K562 (cell line): ENCODE results near the gene PHYKPL. TPM values are rescaled to one million over a fixed set of nuclear protein-coding genes. Genes with fewer than 3 reads are reported as not detected.

Experiments used
- ATF7 ChIP-seq: fragments of 450-650 bp; IDR thresholded peaks from 2 replicates; pipeline ENCODE4 v1.7.1; 2014; ENCODE audit warnings: mild to moderate bottlenecking, moderate library complexity
- CTBP1 ChIP-seq: fragments of 450-650 bp; IDR thresholded peaks from 2 replicates; pipeline ENCODE4 v1.6.1; 2016; ENCODE audit warnings: borderline replicate concordance
- EP300 ChIP-seq: IDR thresholded peaks from 2 replicates; pipeline ENCODE4 v1.6.1; 2012; ENCODE audit warnings: low read length, improper control_type of control experiment
- EP400 ChIP-seq: fragments of 450-650 bp; IDR thresholded peaks from 2 replicates; pipeline ENCODE4 v1.6.1; 2017; ENCODE audit warnings: antibody characterized with exemption, mild to moderate bottlenecking, moderate library complexity
- FOXK1 ChIP-seq: sonication (generic); formaldehyde crosslinking; IDR thresholded peaks from 2 replicates; pipeline ENCODE4 v1.8.0; 2022; ENCODE audit warnings: missing genetic modification reagents, mild to moderate bottlenecking, borderline replicate concordance
- FOXP1 ChIP-seq: sonication (generic); formaldehyde crosslinking; IDR thresholded peaks from 2 replicates; pipeline ENCODE4 v1.8.0; 2022; ENCODE audit warnings: mild to moderate bottlenecking, missing genetic modification reagents
- GATAD2B ChIP-seq: fragments of 450-650 bp; IDR thresholded peaks from 2 replicates; pipeline ENCODE4 v1.6.1; 2017; ENCODE audit warnings: mild to moderate bottlenecking, borderline replicate concordance
- PHF20 ChIP-seq: fragments of 450-650 bp; IDR thresholded peaks from 2 replicates; pipeline ENCODE4 v1.6.1; 2018; ENCODE audit not compliant: partially characterized antibody
- POLR2A ChIP-seq: fragments of 450-650 bp; conservative IDR thresholded peaks from 2 replicates; pipeline ENCODE4 v1.6.1; 2016
- RBFOX2 ChIP-seq: fragments of 200-400 bp; formaldehyde crosslinking; IDR thresholded peaks from 2 replicates; pipeline ENCODE4 v1.6.1; 2017; ENCODE audit warnings: low read depth, mild to moderate bottlenecking, low read length, moderate library complexity
- SIN3B ChIP-seq: fragments of 450-650 bp; IDR thresholded peaks from 2 replicates; pipeline ENCODE4 v1.6.1; 2017; ENCODE audit warnings: low read depth, mild to moderate bottlenecking, moderate library complexity
- SUPT5H ChIP-seq: fragments of 450-650 bp; IDR thresholded peaks from 2 replicates; pipeline ENCODE4 v1.6.1; 2016
- TAF1 ChIP-seq: IDR thresholded peaks from 2 replicates; pipeline ENCODE4 v1.6.1; 2011; ENCODE audit warnings: mild to moderate bottlenecking, low read length, moderate library complexity; ENCODE audit not compliant: insufficient read depth, control insufficient read depth, severe bottlenecking; ENCODE audit errors: extremely low read depth
- polyA plus RNA-seq, 8 experiments: library from polyadenylated mRNA; depleted of rRNA in 4 of 8; stranded (reverse) in 5 of 8; unstranded in 3 of 8; fragments of >200 nt; fragmentation: Nextera tagmentation in 2 of 8; fragmentation: Illumina TruSeq in 1 of 8; extraction: Ambion mirVana in 2 of 8; extraction: Trizol in 1 of 8; gene quantifications; 2 replicates each; pipeline versions ENCODE4 v1.2.1 to v1.2.3, GENCODE V29; 2011 to 2014; ENCODE audit warnings: inconsistent platforms in 1 of 8, missing spikeins in 1 of 8
- total RNA-seq, 7 experiments: library from RNA; depleted of rRNA in 6 of 7; stranded (reverse); fragments of >200 nt in 6 of 7; fragmentation: Illumina TruSeq in 2 of 7; extraction: Trizol in 2 of 7; gene quantifications; 2 replicates each; pipeline versions ENCODE4 v1.2.1 to v1.2.3, GENCODE V29; 2011 to 2021; ENCODE audit warnings: low replicate concordance in 1 of 7
- TF ChIP-seq, protein P1 (sequence below): conservative IDR thresholded peaks from 2 replicates; pipeline ENCODE4 v1.6.1; 2011; ENCODE audit warnings: low read depth, mild to moderate bottlenecking, low read length; ENCODE audit not compliant: control insufficient read depth
- TF ChIP-seq, protein P2 (sequence below): fragments of 200-400 bp; formaldehyde crosslinking; IDR thresholded peaks from 2 replicates; pipeline ENCODE4 v1.6.1; 2017; ENCODE audit warnings: mild to moderate bottlenecking, low read depth, low read length, moderate library complexity
- TF ChIP-seq, protein P3 (sequence below): sonication (generic); formaldehyde crosslinking; IDR thresholded peaks from 2 replicates; pipeline ENCODE4 v1.9.0; 2022; ENCODE audit warnings: mild to moderate bottlenecking, missing genetic modification reagents
- TF ChIP-seq, protein P4 (sequence below): sonication (generic); formaldehyde crosslinking; IDR thresholded peaks from 2 replicates; pipeline ENCODE4 v1.8.1; 2023; ENCODE audit warnings: mild to moderate bottlenecking, missing genetic modification reagents
- TF ChIP-seq, protein P5 (sequence below), 2 experiments: fragments of 450-650 bp; conservative IDR thresholded peaks; 2 replicates each; pipeline ENCODE4 v1.6.1; 2017; ENCODE audit warnings: mild to moderate bottlenecking in 2 of 2, moderate library complexity in 2 of 2
- TF ChIP-seq, protein P6 (sequence below), 2 experiments: IDR thresholded peaks; 2 replicates each; pipeline ENCODE4 v1.6.1; 2011; ENCODE audit warnings: borderline replicate concordance in 1 of 2, control low read depth in 1 of 2, low read depth in 1 of 2, low read length in 1 of 2, mild to moderate bottlenecking in 1 of 2, mixed read lengths in 1 of 2, moderate library complexity in 1 of 2; ENCODE audit not compliant: insufficient read depth in 1 of 2, insufficient read length in 1 of 2, poor library complexity in 1 of 2, severe bottlenecking in 1 of 2; ENCODE audit errors: extremely low read depth in 1 of 2

PHYKPL gene
- total and polyA plus RNA-seq, 9 of the 15 experiments (the other 6 are each of a cell fraction or from before 2014, with no cell fraction given) = 4.7 to 34.7 (median 18.6) TPM

DNA sequence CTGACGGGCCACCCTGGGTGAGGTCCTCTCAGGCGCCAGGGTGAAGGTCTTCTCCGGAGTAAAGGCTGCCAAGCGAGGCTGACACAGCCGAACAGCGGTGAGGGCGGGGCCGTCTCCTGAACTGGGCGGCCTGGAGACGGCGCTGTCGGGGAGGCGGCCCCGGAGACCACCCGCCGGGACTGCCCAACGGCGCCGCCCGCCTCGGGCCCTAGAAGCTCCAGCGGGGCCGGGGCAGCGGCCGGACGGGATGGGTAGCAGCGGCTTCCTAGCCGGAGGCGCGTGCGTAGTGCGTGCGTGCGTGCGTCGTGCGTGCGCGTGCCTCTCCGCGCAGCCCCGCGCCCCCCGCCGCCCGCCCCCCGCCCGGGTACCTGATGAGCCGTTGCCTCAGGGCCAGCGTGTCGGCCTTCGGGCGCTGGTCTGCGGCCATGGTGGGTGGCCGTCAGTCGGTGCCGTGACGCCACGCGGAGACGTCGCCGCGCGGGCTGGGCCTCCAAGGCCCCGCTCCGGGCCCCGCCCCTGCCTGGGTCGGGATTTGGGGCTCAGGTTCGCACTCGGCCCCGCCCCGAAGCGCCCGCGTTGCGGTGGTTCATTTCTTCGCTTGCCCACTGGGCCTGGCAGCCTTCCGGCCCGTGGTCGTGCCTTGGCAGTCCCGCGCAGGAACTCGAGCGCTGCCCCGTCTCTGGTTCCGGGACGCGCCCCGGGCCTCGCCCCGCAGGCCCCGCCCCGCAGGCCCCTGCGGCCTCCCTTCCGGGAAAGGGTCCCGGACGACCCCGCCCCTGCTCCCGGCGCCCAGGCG, at the start of gene PHYKPL (continued):
- TF ChIP-seq, protein P1, sequence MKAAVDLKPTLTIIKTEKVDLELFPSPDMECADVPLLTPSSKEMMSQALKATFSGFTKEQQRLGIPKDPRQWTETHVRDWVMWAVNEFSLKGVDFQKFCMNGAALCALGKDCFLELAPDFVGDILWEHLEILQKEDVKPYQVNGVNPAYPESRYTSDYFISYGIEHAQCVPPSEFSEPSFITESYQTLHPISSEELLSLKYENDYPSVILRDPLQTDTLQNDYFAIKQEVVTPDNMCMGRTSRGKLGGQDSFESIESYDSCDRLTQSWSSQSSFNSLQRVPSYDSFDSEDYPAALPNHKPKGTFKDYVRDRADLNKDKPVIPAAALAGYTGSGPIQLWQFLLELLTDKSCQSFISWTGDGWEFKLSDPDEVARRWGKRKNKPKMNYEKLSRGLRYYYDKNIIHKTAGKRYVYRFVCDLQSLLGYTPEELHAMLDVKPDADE = peak; percentile 33; the same call in 1 of the 2 replicates
- TF ChIP-seq CTBP1 = 0 out of 2 replicates have a peak, but pooled peaks have one; percentile 10
- peak; percentile 31 for TF ChIP-seq TAF1
- 0 out of 2 replicates have a peak, but pooled peaks have one; percentile 32 for TF ChIP-seq ATF7
- peak; percentile 61; the same call in 1 of the 2 replicates for TF ChIP-seq SUPT5H
- 0 out of 2 replicates have a peak, but pooled peaks have one; percentile 19 for TF ChIP-seq SIN3B
- no peak for TF ChIP-seq FOXK1 (CRISPR knock-in tag)
- peak; percentile 86 for TF ChIP-seq RBFOX2
- TF ChIP-seq, protein P2, sequence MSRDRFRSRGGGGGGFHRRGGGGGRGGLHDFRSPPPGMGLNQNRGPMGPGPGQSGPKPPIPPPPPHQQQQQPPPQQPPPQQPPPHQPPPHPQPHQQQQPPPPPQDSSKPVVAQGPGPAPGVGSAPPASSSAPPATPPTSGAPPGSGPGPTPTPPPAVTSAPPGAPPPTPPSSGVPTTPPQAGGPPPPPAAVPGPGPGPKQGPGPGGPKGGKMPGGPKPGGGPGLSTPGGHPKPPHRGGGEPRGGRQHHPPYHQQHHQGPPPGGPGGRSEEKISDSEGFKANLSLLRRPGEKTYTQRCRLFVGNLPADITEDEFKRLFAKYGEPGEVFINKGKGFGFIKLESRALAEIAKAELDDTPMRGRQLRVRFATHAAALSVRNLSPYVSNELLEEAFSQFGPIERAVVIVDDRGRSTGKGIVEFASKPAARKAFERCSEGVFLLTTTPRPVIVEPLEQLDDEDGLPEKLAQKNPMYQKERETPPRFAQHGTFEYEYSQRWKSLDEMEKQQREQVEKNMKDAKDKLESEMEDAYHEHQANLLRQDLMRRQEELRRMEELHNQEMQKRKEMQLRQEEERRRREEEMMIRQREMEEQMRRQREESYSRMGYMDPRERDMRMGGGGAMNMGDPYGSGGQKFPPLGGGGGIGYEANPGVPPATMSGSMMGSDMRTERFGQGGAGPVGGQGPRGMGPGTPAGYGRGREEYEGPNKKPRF = no peak
- peak; percentile 42; the same call in 1 of the 2 replicates for TF ChIP-seq GATAD2B
- TF ChIP-seq PHF20 = peak; percentile 75
- peak; percentile 76 for TF ChIP-seq POLR2A
- TF ChIP-seq, protein P3, sequence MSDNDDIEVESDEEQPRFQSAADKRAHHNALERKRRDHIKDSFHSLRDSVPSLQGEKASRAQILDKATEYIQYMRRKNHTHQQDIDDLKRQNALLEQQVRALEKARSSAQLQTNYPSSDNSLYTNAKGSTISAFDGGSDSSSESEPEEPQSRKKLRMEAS (CRISPR knock-in tag) = peak; percentile 39; the same call in 1 of the 2 replicates
- TF ChIP-seq, protein P4, sequence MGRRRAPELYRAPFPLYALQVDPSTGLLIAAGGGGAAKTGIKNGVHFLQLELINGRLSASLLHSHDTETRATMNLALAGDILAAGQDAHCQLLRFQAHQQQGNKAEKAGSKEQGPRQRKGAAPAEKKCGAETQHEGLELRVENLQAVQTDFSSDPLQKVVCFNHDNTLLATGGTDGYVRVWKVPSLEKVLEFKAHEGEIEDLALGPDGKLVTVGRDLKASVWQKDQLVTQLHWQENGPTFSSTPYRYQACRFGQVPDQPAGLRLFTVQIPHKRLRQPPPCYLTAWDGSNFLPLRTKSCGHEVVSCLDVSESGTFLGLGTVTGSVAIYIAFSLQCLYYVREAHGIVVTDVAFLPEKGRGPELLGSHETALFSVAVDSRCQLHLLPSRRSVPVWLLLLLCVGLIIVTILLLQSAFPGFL (CRISPR knock-in tag) = 0 out of 2 replicates have a peak, but pooled peaks have one; percentile 78
- TF ChIP-seq FOXP1 (CRISPR knock-in tag) = peak; percentile 22; the same call in 1 of the 2 replicates
- TF ChIP-seq, protein P5, sequence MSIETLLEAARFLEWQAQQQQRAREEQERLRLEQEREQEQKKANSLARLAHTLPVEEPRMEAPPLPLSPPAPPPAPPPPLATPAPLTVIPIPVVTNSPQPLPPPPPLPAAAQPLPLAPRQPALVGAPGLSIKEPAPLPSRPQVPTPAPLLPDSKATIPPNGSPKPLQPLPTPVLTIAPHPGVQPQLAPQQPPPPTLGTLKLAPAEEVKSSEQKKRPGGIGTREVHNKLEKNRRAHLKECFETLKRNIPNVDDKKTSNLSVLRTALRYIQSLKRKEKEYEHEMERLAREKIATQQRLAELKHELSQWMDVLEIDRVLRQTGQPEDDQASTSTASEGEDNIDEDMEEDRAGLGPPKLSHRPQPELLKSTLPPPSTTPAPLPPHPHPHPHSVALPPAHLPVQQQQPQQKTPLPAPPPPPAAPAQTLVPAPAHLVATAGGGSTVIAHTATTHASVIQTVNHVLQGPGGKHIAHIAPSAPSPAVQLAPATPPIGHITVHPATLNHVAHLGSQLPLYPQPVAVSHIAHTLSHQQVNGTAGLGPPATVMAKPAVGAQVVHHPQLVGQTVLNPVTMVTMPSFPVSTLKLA (conservative IDR thresholded peaks at IDR 0.05) = peak; percentile 9 to 36; a peak in 1 of 4 replicates
- peak; percentile 39; the same call in 1 of the 2 replicates for TF ChIP-seq EP400
- TF ChIP-seq, protein P6, sequence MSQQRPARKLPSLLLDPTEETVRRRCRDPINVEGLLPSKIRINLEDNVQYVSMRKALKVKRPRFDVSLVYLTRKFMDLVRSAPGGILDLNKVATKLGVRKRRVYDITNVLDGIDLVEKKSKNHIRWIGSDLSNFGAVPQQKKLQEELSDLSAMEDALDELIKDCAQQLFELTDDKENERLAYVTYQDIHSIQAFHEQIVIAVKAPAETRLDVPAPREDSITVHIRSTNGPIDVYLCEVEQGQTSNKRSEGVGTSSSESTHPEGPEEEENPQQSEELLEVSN (IDR thresholded peaks at IDR 0.05; ENCODE audit: borderline replicate concordance in 1 of 2, extremely low read depth in 1 of 2, insufficient read depth in 1 of 2, insufficient read length in 1 of 2, low read depth in 1 of 2, low read length in 1 of 2, poor library complexity in 1 of 2, severe bottlenecking in 1 of 2) = peak; percentile 70 to 84
- TF ChIP-seq EP300 = no peak
